GM12878 (cell line): ENCODE measurements around the gene DNAJB11. TPM values are rescaled to one million over a fixed set of nuclear protein-coding genes. Genes with fewer than 3 reads are reported as not detected.

Experiments used
- ATAC-seq: fragments of 200-7000 bp; cut with Tn5 transposase; 3 replicates; pipeline ENCODE4 v1.9.1; 2020; ENCODE audit warnings: mild to moderate bottlenecking, moderate library complexity
- BruUV-seq: library from RNA; stranded (reverse); fragments of 400-500 nt; replicated peaks from 2 replicates; lab custom pipeline; 2021; lab: Mats Ljungman, UMichigan
- CTCF ChIA-PET: fragments of 300-600 bp; sonication (Branson Sonifier 250); formaldehyde crosslinking; extraction: SDS; loops from one replicate; lab custom pipeline; 2021; ENCODE audit warnings: inconsistent platforms; lab: Yijun Ruan, JAX
- POLR2A ChIA-PET: fragments of 350-600 bp; formaldehyde crosslinking; extraction: SDS; loops from one replicate; lab custom pipeline; 2021; ENCODE audit warnings: inconsistent platforms; lab: Charles Lee
- RAD21 ChIA-PET: fragments of 300-600 bp; sonication (Branson Sonifier 250); formaldehyde crosslinking; loops from one replicate; lab custom pipeline; 2023; ENCODE audit warnings: antibody characterized with exemption; ENCODE audit not compliant: unreplicated experiment; lab: Charles Lee
- SMC1A ChIA-PET: fragments of 300-600 bp; sonication (Branson Sonifier 250); formaldehyde crosslinking; loops from one replicate; lab custom pipeline; 2023; ENCODE audit not compliant: unreplicated experiment, uncharacterized antibody; lab: Charles Lee
- DNase-seq: peaks from one replicate; pipeline ENCODE4 v3.0.0-alpha.2; 2011; ENCODE audit warnings: low read depth, low spot score
- FAIRE-seq: peaks from 3 replicates; lab custom pipeline; 2011; peaks lifted over from hg19 to GRCh38; lab: Jason Lieb, UNC
- H2AFZ ChIP-seq: 2 replicates; pipeline ENCODE4 v1.6.0; 2011; ENCODE audit warnings: low read depth, low read length, control low read depth; ENCODE audit not compliant: control insufficient read depth
- H3K27ac ChIP-seq: 2 replicates; pipeline ENCODE4 v1.5.1; 2011; ENCODE audit warnings: control low read depth; ENCODE audit not compliant: control insufficient read depth, insufficient read depth
- H3K27me3 ChIP-seq, 2 experiments: replicated peaks in 1 of 2; 2 replicates each; pipeline versions ENCODE4 v1.6.0 to v1.6.1; 2011; ENCODE audit warnings: low read length in 1 of 2; ENCODE audit not compliant: control insufficient read depth in 2 of 2, insufficient read depth in 2 of 2
- H3K36me3 ChIP-seq, 2 experiments: 2 replicates each; pipeline ENCODE4 v1.5.1; 2011; ENCODE audit warnings: low read length in 1 of 2; ENCODE audit not compliant: control insufficient read depth in 2 of 2, insufficient read depth in 2 of 2
- H3K4me1 ChIP-seq: 2 replicates; pipeline ENCODE4 v1.6.1; 2011; ENCODE audit warnings: mild to moderate bottlenecking, low read length, moderate library complexity, mixed read lengths; ENCODE audit not compliant: control insufficient read depth, insufficient read depth
- H3K4me2 ChIP-seq: 2 replicates; pipeline ENCODE4 v1.6.0; 2011; ENCODE audit warnings: control low read depth; ENCODE audit not compliant: control insufficient read depth, insufficient read depth
- H3K4me3 ChIP-seq: fragments of 200-600 bp; sonication (generic); 2 replicates; pipeline ENCODE4 v1.5.1; 2016
- H3K79me2 ChIP-seq: 2 replicates; pipeline ENCODE4 v1.6.0; 2011; ENCODE audit warnings: low read length; ENCODE audit not compliant: control insufficient read depth, insufficient read depth
- H3K9ac ChIP-seq: 2 replicates; pipeline ENCODE4 v1.8.0; 2011; ENCODE audit warnings: low read length, control low read depth, mixed read lengths; ENCODE audit not compliant: control insufficient read depth, insufficient read depth
- H3K9me3 ChIP-seq: replicated peaks from 3 replicates; pipeline ENCODE4 v1.5.1; 2011; ENCODE audit warnings: mild to moderate bottlenecking, low read length; ENCODE audit not compliant: control insufficient read depth, insufficient read depth
- H4K20me1 ChIP-seq: 2 replicates; pipeline ENCODE4 v1.6.0; 2011; ENCODE audit not compliant: control insufficient read depth, insufficient read depth
- BHLHE40 ChIP-seq, 2 experiments: fragments of 450-650 bp in 1 of 2; IDR thresholded peaks; 2 replicates each; pipeline ENCODE4 v1.6.1; 2011 to 2017; ENCODE audit warnings: low read depth in 2 of 2, borderline replicate concordance in 1 of 2, improper control_type of control experiment in 1 of 2, low read length in 1 of 2, mild to moderate bottlenecking in 1 of 2
- ETV6 ChIP-seq, 2 experiments: fragments of 450-650 bp in 1 of 2; IDR thresholded peaks in 1 of 2; conservative IDR thresholded peaks in 1 of 2; 2 replicates each; pipeline ENCODE4 v1.6.1; 2014; ENCODE audit warnings: antibody characterized with exemption in 1 of 2, borderline replicate concordance in 1 of 2, low read depth in 1 of 2, mild to moderate bottlenecking in 1 of 2, moderate library complexity in 1 of 2
- WGBS: methylation state at CpG from one replicate; pipeline ENCODE4 v1.1.6; 2016; ENCODE audit warnings: low lambda C conversion rate; ENCODE audit not compliant: insufficient replicate concordance, insufficient coverage; ENCODE audit errors: missing lambda C conversion rate; 5-methylcytosine and 5-hydroxymethylcytosine counted together
- in situ Hi-C: fragments of 300-500 bp; cut with MboI; formaldehyde crosslinking; loops from 9 replicates; pipeline ENCODE4 v1.14.3; 2018; ENCODE audit warnings: mixed read lengths
- intact Hi-C: fragments of 100-400 bp; cut with micrococcal nuclease; formaldehyde crosslinking; loops from one replicate; pipeline ENCODE4 v1.14.2; 2022; ENCODE audit not compliant: unreplicated experiment
- polyA plus RNA-seq, 11 experiments: library from polyadenylated mRNA; depleted of rRNA in 4 of 11; unstranded in 6 of 11; stranded (reverse) in 5 of 11; fragments of >200 nt; fragmentation: Nextera tagmentation in 4 of 11; fragmentation: Illumina TruSeq in 1 of 11; extraction: Ambion mirVana in 4 of 11; extraction: Trizol in 1 of 11; gene quantifications; 1 replicate in 1 of 11; 2 replicates in 10 of 11; pipeline versions ENCODE4 v1.2.1 to v1.2.3, GENCODE V29; 2011 to 2016; ENCODE audit warnings: inconsistent platforms in 2 of 11, missing spikeins in 2 of 11, low read depth in 1 of 11
- total RNA-seq, 4 experiments: library from RNA; depleted of rRNA in 3 of 4; stranded (reverse); fragments of >200 nt in 3 of 4; fragmentation: Illumina TruSeq in 1 of 4; extraction: Trizol in 1 of 4; gene quantifications; 2 replicates each; pipeline versions ENCODE4 v1.2.1 to v1.2.3, GENCODE V29; 2013 to 2021
- TF ChIP-seq, protein P1 (sequence below): fragments of 450-650 bp; IDR thresholded peaks from 2 replicates; pipeline ENCODE4 v1.6.1; 2016; ENCODE audit warnings: mild to moderate bottlenecking

DNAJB11 gene
- total and polyA plus RNA-seq, 10 of the 15 experiments (the other 5 are each of a cell fraction or from before 2014, with no cell fraction given) = 16.2 to 135 (median 57.8) TPM

DNA sequence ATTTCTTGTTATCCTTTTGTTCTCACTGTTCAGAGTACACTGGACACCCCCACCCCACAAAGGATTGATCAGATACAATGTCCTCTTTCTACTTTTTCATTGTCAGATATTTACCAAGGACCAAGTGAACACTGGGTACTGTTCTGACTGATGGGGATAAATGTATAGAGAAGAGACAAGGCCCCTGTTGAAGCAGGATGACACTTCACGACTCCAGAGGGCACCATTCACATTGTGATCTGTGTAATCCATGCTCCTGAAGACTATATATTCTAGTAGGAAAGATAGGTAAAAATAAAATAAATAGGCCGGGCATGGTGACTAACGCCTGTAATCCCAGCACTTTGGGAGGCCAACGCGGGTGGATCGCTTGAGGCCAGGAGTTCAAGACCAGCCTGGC lies 19.1 kb upstream of the DNAJB11 start:
- BruUV-seq = no TSS peak
- intact Hi-C loops (no loop called here), in situ Hi-C loops (no loop called here)
- Histone ChIP-seq H3K4me2 (no peak overlapping the region), H3K79me2 (no peaks in the 10 kb centered on the region), H3K27me3 (no peaks in the 10 kb centered on the region), H4K20me1 (no peaks in the 10 kb centered on the region), H3K9me3 (no peaks in the 10 kb centered on the region), H3K4me1 (no peaks in the 10 kb centered on the region), H3K27ac (no peak overlapping the region), H3K9ac (no peak overlapping the region), H3K4me3 (no peak overlapping the region), H2AFZ (no peak overlapping the region), H3K36me3 (peaks cover 4 to 23% of the 10 kb centered on the region in 2 experiments)
- ChIA-PET SMC1A (interaction anchor here (3.0 kb wide), 1 partner anchor 11 kb away, joined by 12 read pairs; no protein-coding TSS in a partner anchor), POLR2A (no interaction called here), RAD21 (interaction anchor here (1.0 kb wide), 1 partner anchor 286 kb away, joined by 4 read pairs; no protein-coding TSS in a partner anchor), CTCF (interaction anchor here (0.8 to 2.7 kb wide), 2 partner anchors 11 to 17 kb away, joined by 4 to 23 read pairs; no protein-coding TSS in a partner anchor)
- TF ChIP-seq ETV6 (conservative IDR thresholded peaks at IDR 0.05 in 1 of 2, IDR thresholded peaks at IDR 0.05 in 1 of 2; ENCODE audit: borderline replicate concordance in 1 of 2, low read depth in 1 of 2) = no peak
- WGBS = 99% methylated on average over 6 of the region's 6 CpGs
- FAIRE-seq (no peak), ATAC-seq (no peak), DNase-seq (no peak)

DNA sequence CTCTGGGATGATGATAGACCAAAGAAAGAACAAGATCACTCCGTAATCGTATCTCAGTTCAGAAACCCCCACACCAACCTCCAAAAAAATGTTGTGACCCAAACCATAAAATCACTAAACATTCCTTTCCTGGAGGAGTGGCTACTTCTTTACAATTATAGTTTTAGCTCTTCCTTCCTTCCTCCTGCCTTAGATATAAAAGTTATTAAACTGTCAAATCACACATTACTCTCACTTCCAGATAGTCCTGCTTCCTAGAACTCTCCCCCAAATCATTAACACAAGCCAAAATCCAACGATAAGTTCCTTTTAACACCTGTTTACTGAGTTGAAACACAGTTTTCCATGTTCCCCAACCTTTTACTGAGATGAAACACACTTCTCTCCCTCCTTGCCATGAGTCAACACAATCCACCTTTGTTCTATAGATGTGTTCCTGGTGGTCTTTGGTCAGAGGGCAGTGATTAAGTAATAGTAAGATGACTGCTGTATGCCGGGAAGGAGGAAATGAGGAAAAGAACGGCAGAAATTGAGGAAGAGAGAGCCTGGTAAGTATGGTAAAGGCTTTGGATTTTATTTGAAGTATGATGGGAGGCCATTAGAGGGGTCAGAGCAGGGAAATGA lies 18.0 kb upstream of the DNAJB11 start:
- H3K36me3 ChIP-seq = peaks cover 4 to 26% of the 10 kb centered on the region in 2 experiments
- in situ Hi-C loops = no loop called here
- CTCF ChIA-PET = interaction anchor here (0.9 to 2.7 kb wide), 2 partner anchors 12 to 64 kb away, joined by 3 to 23 read pairs; no protein-coding TSS in a partner anchor
- RAD21 ChIA-PET = interaction anchor here (1.0 kb wide), 1 partner anchor 287 kb away, joined by 4 read pairs; no protein-coding TSS in a partner anchor
- no peak for ATAC-seq
- 92% methylated on average over 5 of the region's 5 CpGs for WGBS
- DNase-seq = no peak
- no peak for TF ChIP-seq BHLHE40 (IDR thresholded peaks at IDR 0.05; ENCODE audit: borderline replicate concordance in 1 of 2, low read depth in 2 of 2, low read length in 1 of 2)
- TF ChIP-seq, protein P1, sequence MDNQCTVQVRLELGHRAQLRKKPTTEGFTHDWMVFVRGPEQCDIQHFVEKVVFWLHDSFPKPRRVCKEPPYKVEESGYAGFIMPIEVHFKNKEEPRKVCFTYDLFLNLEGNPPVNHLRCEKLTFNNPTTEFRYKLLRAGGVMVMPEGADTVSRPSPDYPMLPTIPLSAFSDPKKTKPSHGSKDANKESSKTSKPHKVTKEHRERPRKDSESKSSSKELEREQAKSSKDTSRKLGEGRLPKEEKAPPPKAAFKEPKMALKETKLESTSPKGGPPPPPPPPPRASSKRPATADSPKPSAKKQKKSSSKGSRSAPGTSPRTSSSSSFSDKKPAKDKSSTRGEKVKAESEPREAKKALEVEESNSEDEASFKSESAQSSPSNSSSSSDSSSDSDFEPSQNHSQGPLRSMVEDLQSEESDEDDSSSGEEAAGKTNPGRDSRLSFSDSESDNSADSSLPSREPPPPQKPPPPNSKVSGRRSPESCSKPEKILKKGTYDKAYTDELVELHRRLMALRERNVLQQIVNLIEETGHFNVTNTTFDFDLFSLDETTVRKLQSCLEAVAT = no peak
- H3K4me2 ChIP-seq = no peak overlapping the region
- no peaks in the 10 kb centered on the region for H4K20me1 ChIP-seq
- POLR2A ChIA-PET = no interaction called here
- intact Hi-C loops = no loop called here
- H3K27me3 ChIP-seq = no peaks in the 10 kb centered on the region
- no peak overlapping the region for H3K4me3 ChIP-seq
- FAIRE-seq = no peak
- H3K4me1 ChIP-seq = no peaks in the 10 kb centered on the region
- no peaks in the 10 kb centered on the region for H3K79me2 ChIP-seq
- no peak overlapping the region for H3K27ac ChIP-seq
- TSS peak; percentile 41 for BruUV-seq
- H3K9me3 ChIP-seq = no peaks in the 10 kb centered on the region
- H2AFZ ChIP-seq = no peak overlapping the region
- SMC1A ChIA-PET = interaction anchor here (3.0 kb wide), 1 partner anchor 12 kb away, joined by 12 read pairs; no protein-coding TSS in a partner anchor
- H3K9ac ChIP-seq = no peak overlapping the region
